ENCODE results near the gene SSU72.

SSU72 gene

GRCh38 chr1:1582585-1583346 lies 8.1 kb upstream of the SSU72 start:
- H3K9ac ChIP-seq (ENCODE audit: low read depth, low read length), result no peak overlapping the region
- peaks cover 39% of the 10 kb centered on the region for H3K27me3 ChIP-seq (ENCODE audit: insufficient read depth, low read length)

GRCh38 chr1:1578371-1578940 lies 3.8 kb upstream of the SSU72 start:
- Histone ChIP-seq H3K9ac (ENCODE audit: low read depth, low read length) (no peak overlapping the region), H3K9me3 (ENCODE audit: insufficient read depth, low read depth, low read length) (no peaks in the 10 kb centered on the region), H3K4me3 (ENCODE audit: low read length) (no peak overlapping the region), H3K36me3 (ENCODE audit: insufficient read depth, low read depth, low read length) (no peaks in the 10 kb centered on the region), H3K4me1 (ENCODE audit: insufficient read depth, low read length) (no peaks in the 10 kb centered on the region), H3K27ac (ENCODE audit: low read length) (no peak overlapping the region), H3K27me3 (ENCODE audit: insufficient read depth, low read length) (peaks cover 19% of the 10 kb centered on the region)

More at GRCh38 chr1:1582585-1583346, 8.1 kb upstream of the SSU72 start:
- no peak overlapping the region for H3K27ac ChIP-seq (ENCODE audit: low read length)
- H3K9me3 ChIP-seq (ENCODE audit: insufficient read depth, low read depth, low read length), result no peaks in the 10 kb centered on the region
- no peak overlapping the region for H3K4me3 ChIP-seq (ENCODE audit: low read length)
- H3K4me1 ChIP-seq (ENCODE audit: insufficient read depth, low read length), result no peaks in the 10 kb centered on the region
- no peaks in the 10 kb centered on the region for H3K36me3 ChIP-seq (ENCODE audit: insufficient read depth, low read depth, low read length)

DNA sequence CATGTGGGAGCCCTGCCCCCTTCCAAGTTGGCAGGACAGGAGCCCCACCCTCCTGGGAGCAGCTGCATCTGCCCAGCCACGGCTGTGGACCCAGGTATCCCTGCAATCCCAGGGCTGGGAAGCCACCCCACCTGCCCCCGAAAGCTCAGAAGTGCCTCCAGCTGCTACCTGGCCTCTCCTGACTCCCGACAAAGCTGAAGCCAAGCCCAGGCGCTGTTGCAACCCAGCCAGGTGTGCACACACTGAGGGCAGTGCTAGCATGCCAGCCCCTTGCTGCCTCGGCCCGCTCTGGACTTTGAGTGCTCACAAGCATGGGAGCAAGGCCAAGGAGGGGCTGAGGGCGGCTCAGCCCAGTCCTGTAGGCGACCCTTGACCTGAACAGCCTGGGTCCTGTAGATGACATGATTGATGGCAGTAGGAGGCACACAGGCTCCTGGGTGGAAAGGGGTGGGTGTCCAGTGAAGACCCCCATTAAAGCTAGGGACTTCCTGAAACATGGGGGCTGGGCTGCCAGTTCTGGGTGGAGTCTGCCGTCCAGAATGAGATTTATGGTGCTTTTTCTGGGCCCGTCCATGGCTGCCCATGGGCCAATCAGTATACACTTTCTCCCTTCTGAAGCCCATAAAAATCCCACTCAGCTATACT lies 2.8 kb upstream of the SSU72 start:
- Histone ChIP-seq H3K27me3 (ENCODE audit: insufficient read depth, low read length) (peaks cover 9% of the 10 kb centered on the region; the same call in 1 of the 2 replicates), H3K4me1 (ENCODE audit: insufficient read depth, low read length) (no peaks in the 10 kb centered on the region), H3K27ac (ENCODE audit: low read length) (no peak overlapping the region), H3K4me3 (ENCODE audit: low read length) (no peak overlapping the region), H3K36me3 (ENCODE audit: insufficient read depth, low read depth, low read length) (peaks cover 5% of the 10 kb centered on the region; the same call in 1 of the 2 replicates), H3K9me3 (ENCODE audit: insufficient read depth, low read depth, low read length) (no peaks in the 10 kb centered on the region), H3K9ac (ENCODE audit: low read depth, low read length) (no peak overlapping the region)

DNA sequence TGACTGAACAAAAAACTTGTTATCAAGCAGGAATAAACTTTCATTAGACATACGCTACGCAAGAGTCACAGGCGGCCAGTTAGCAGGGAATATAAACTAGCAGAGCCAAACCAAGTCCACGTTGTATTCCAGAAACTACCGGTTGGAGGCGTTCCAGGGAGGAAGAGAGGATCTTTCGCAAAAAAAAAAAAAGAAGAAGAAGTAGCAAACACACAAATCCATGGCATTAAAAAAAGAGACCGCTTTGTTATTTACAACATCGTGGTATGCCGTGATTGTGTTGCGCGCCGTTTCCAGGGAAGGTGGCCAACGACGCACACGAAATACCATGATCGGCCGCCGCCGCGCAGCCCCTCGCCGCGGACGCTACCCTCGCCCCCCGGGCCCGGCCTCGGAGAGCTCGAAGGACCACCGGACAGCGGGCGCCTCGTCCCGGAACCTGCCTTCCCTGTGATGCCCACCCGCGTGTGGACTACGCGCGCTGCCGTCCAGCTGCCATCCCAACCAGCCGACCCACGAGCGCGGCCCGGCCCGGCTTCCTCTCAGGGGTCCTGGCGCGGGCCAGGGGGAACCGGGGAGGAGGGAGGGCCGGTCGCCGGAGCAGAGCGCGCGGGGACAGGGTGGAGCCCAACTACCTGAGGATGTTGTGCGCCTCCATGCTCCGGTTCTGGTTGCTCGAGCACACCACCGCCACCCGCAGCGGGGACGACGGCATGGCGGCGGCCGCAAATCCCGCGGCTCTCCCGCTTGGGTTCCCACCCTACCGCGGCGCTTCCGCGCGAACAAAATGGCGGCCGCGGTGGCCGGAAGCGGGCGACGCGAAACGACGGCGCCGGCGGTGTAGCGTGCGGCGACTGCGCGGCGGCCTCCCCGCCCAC lies 581 bp downstream of the SSU72 start:
- Histone ChIP-seq H3K4me1 (ENCODE audit: insufficient read depth, low read length) (no peaks in the 10 kb centered on the region), H3K36me3 (ENCODE audit: insufficient read depth, low read depth, low read length) (peaks cover 26% of the 10 kb centered on the region), H3K4me3 (ENCODE audit: low read length) (peak overlapping the region; percentile 82), H3K27me3 (ENCODE audit: insufficient read depth, low read length) (no peaks in the 10 kb centered on the region; the same call in 1 of the 2 replicates), H3K27ac (ENCODE audit: low read length) (peak overlapping the region; percentile 78), H3K9ac (ENCODE audit: low read depth, low read length) (peak overlapping the region; percentile 99), H3K9me3 (ENCODE audit: insufficient read depth, low read depth, low read length) (no peaks in the 10 kb centered on the region)

DNA sequence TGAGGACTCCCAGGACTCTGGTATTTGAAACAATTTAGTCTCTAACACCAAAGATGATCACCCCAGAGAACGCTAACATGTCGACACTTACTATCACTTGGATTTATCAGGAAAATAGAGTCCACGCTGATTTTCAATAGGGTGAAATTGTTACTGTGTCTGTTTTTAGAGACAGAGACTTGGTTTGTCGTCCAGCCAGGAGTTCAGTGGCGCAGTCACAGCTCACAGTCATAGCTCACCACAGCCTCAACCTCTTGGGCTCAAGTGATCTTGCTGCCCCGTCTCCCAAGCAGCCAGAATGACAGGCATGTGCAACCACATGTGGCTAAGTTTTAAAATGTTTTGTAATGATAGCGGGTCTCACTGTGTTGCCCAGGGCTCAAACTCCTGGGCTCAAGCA lies 5.3 kb downstream of the SSU72 start:
- Histone ChIP-seq H3K4me3 (ENCODE audit: low read length) (no peak overlapping the region), H3K4me1 (ENCODE audit: insufficient read depth, low read length) (no peaks in the 10 kb centered on the region), H3K36me3 (ENCODE audit: insufficient read depth, low read depth, low read length) (peaks cover 42% of the 10 kb centered on the region), H3K9ac (ENCODE audit: low read depth, low read length) (no peak overlapping the region), H3K27me3 (ENCODE audit: insufficient read depth, low read length) (no peaks in the 10 kb centered on the region), H3K27ac (ENCODE audit: low read length) (no peak overlapping the region), H3K9me3 (ENCODE audit: insufficient read depth, low read depth, low read length) (no peaks in the 10 kb centered on the region)

DNA sequence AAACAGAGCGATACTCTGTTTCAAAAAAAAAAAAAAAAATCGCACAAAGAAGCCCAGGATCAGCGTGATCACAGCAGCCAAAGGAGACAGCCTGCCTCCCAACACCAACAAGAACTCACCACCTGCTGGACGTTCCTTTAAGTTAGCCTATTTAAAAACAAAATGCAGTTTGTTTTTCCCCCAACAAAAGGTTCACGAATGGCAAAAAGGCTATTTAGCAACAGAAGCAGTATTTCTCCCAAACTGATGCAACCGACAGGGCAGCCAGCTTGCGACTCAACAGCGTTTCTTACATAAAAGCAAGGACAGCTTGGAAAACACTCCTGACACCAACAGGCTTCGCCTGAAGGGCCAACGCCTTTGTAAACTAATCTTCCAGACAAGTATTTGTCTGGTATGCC lies 6.8 kb downstream of the SSU72 start:
- H3K4me3 ChIP-seq (ENCODE audit: low read length), result no peak overlapping the region
- peak overlapping the region; percentile 3 for H3K9ac ChIP-seq (ENCODE audit: low read depth, low read length)
- H3K4me1 ChIP-seq (ENCODE audit: insufficient read depth, low read length), result no peaks in the 10 kb centered on the region
- H3K36me3 ChIP-seq (ENCODE audit: insufficient read depth, low read depth, low read length), result peaks cover 56% of the 10 kb centered on the region
- H3K9me3 ChIP-seq (ENCODE audit: insufficient read depth, low read depth, low read length), result no peaks in the 10 kb centered on the region
- H3K27ac ChIP-seq (ENCODE audit: low read length), result no peak overlapping the region
- no peaks in the 10 kb centered on the region for H3K27me3 ChIP-seq (ENCODE audit: insufficient read depth, low read length)

GRCh38 chr1:1567152-1567875 lies 7.3 kb downstream of the SSU72 start:
- Histone ChIP-seq H3K9ac (ENCODE audit: low read depth, low read length) (peak overlapping the region; percentile 20; the same call in 1 of the 2 replicates), H3K36me3 (ENCODE audit: insufficient read depth, low read depth, low read length) (peaks cover 57% of the 10 kb centered on the region), H3K9me3 (ENCODE audit: insufficient read depth, low read depth, low read length) (no peaks in the 10 kb centered on the region), H3K4me3 (ENCODE audit: low read length) (no peak overlapping the region), H3K4me1 (ENCODE audit: insufficient read depth, low read length) (no peaks in the 10 kb centered on the region), H3K27me3 (ENCODE audit: insufficient read depth, low read length) (no peaks in the 10 kb centered on the region), H3K27ac (ENCODE audit: low read length) (no peak overlapping the region)

DNA sequence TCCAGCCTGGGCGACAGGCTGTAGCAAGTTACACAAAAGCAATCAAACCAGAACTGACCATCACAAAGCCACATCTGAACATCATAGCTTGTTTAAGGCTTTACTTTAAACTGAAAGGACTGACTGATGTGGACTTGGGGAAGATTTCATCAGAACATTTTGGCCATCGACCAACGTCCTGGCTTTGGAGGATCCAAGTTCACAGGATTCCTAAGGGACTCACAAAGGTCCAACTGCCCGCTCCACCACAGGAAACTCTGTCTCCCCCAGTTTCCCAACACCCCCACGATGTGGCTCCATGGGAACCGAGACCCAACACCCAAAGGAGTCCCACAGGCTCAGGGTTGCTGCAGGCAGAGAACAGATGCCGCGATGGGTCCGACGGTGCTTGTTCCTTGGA lies 9.3 kb downstream of the SSU72 start:
- H3K4me3 ChIP-seq (ENCODE audit: low read length), result no peak overlapping the region
- H3K9ac ChIP-seq (ENCODE audit: low read depth, low read length), result no peak overlapping the region
- no peaks in the 10 kb centered on the region for H3K4me1 ChIP-seq (ENCODE audit: insufficient read depth, low read length)
- no peaks in the 10 kb centered on the region for H3K27me3 ChIP-seq (ENCODE audit: insufficient read depth, low read length)
- no peaks in the 10 kb centered on the region for H3K9me3 ChIP-seq (ENCODE audit: insufficient read depth, low read depth, low read length)
- H3K27ac ChIP-seq (ENCODE audit: low read length), result no peak overlapping the region
- peaks cover 68% of the 10 kb centered on the region for H3K36me3 ChIP-seq (ENCODE audit: insufficient read depth, low read depth, low read length)

DNA sequence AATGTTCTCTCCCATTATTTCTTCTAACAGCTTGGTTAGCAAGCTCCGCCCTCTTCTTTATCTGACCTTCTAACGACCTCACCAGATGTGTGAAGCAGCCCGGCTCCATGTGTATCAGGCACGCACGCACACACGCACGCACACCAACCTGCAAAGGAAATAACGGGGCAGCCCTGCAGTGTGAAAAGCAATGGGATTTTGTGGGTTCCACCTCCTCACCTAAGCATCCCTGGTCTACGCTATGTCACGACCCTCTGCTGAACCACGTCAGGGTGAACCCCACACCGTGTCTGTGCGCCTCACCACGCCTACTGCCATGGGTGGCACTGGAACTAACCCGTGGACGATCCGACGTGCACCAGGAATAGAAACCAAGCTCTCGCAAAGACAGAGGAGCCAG lies 10.4 kb downstream of the SSU72 start:
- H3K27me3 ChIP-seq (ENCODE audit: insufficient read depth, low read length), result no peaks in the 10 kb centered on the region
- H3K4me1 ChIP-seq (ENCODE audit: insufficient read depth, low read length), result no peaks in the 10 kb centered on the region
- no peak overlapping the region for H3K4me3 ChIP-seq (ENCODE audit: low read length)
- peaks cover 63% of the 10 kb centered on the region for H3K36me3 ChIP-seq (ENCODE audit: insufficient read depth, low read depth, low read length)
- no peak overlapping the region for H3K27ac ChIP-seq (ENCODE audit: low read length)
- H3K9ac ChIP-seq (ENCODE audit: low read depth, low read length), result no peak overlapping the region
- no peaks in the 10 kb centered on the region for H3K9me3 ChIP-seq (ENCODE audit: insufficient read depth, low read depth, low read length)

GRCh38 chr1:1563688-1564087 lies 11.0 kb downstream of the SSU72 start:
- Histone ChIP-seq H3K27me3 (ENCODE audit: insufficient read depth, low read length) (no peaks in the 10 kb centered on the region), H3K9me3 (ENCODE audit: insufficient read depth, low read depth, low read length) (no peaks in the 10 kb centered on the region), H3K36me3 (ENCODE audit: insufficient read depth, low read depth, low read length) (peaks cover 65% of the 10 kb centered on the region), H3K27ac (ENCODE audit: low read length) (no peak overlapping the region), H3K4me3 (ENCODE audit: low read length) (no peak overlapping the region), H3K4me1 (ENCODE audit: insufficient read depth, low read length) (no peaks in the 10 kb centered on the region), H3K9ac (ENCODE audit: low read depth, low read length) (no peak overlapping the region)
